Hematopoietic multipotent progenitor cell treated with erythropoietin and hydrocortisone succinate and interleukin-3 and kit ligand, for 6 days (in vitro differentiated cells): ENCODE measurements around the gene MYCT1.
A peak's percentile ranks its signal among the peaks of the same experiment; 100 is the strongest.
"Not testable (repeated sequence)": the region's sequence is repeated elsewhere in the genome, so short reads cannot be mapped to it uniquely, and the experiment has no call there.

Experiments used
- DNase-seq: peaks from one replicate; pipeline ENCODE4 v3.0.0-alpha.2; 2015

Gene MYCT1, protein sequence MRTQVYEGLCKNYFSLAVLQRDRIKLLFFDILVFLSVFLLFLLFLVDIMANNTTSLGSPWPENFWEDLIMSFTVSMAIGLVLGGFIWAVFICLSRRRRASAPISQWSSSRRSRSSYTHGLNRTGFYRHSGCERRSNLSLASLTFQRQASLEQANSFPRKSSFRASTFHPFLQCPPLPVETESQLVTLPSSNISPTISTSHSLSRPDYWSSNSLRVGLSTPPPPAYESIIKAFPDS

DNA sequence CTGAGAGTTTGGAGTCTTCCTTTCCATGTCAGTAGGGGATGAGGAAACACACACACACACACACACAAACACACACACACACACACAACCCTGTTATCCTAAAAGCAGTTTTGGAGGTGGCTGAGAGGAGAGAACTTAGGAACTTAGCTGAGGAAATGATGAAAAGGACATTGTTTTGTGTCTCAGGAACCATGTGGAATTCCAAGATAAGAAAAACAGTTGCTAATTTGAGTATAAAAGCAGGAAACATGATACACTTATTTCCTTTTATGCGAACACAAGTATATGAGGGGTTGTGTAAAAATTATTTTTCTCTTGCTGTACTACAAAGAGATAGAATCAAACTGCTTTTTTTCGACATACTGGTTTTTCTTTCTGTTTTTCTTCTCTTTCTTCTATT is at the start of gene MYCT1:
MYCT1 (plus strand) TSS at position 264 of the 400 bp plus-strand sequence; CDS start at position 270, 6 bp downstream.
- DNase-seq = peak; percentile 53

DNA sequence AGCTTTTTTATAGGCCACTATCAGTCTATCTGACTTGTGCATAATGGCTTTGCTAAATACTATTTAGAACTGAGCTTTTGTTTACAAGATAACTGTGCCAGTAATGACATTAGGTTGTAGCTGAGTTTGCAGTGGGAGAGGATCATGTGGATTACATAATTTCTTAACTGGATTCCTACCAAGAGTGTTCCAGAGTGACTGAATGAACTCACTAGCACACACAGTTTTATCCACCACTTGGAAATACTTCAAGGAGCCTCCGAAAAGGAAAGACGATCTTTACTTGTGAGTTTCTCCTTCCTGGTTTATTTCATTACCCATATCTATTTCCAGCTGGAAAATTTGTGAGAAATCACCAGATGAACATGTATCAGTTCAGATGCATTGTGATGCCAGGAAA is 49.6 kb upstream of the MYCT1 start:
- DNase-seq = no peak

DNA sequence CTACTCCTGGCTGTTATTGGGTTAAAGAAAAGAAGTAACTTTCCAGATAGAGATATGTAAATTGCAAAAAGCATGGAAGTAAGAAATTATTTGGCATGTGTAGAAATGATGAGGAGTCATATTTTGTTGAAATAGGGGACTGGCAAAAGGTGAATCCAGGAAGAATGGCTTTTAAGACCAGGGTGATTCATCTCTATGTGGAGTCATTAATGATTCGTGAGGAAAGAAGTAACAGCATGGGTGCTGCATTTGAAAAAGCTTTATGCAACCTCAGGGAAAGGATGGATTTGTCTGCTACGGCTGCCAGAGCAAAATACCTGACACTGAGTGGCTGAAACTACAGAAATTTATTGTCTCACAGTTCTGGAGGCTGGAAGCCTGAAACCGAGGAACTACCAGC is 45.7 kb upstream of the MYCT1 start:
- no peak for DNase-seq

DNA sequence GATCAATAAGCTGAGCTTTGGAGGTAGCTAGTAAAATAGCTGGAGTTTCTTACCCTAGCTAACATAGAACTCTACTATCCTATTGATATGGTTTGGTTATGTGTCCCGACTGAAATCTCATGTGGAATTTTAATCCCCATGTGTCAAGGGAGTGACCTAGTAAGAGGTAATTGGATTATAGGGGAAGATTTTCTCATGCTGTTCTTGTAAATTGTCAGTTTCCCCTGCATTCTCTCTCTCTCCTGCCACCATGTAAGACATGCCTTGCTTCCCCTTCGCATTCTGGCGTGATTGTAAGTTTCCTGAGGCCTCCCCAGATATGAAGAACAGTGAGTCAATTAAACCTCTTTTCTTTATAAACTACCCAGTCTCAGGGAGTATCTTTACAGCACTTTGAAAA is 35.9 kb upstream of the MYCT1 start:
- no peak for DNase-seq

DNA sequence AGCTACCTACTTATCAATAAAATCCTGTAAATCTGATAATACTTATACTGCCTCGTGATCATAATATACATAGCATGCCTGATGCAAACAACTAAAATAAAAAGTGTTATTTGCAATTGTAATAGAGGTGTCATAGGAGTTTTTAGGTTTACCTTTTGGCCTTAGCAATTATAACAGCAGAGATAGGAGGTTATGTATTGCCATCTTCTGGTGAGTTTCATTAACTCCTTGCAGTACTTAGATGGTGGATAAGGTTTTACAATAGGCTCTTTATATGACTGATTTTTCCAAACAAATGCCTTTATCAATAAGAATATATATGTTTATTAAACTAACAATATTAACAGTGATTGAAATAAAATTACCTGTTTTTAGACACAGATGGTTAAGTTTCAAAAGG is 27.8 kb upstream of the MYCT1 start:
- DNase-seq = peak; percentile 51

DNA sequence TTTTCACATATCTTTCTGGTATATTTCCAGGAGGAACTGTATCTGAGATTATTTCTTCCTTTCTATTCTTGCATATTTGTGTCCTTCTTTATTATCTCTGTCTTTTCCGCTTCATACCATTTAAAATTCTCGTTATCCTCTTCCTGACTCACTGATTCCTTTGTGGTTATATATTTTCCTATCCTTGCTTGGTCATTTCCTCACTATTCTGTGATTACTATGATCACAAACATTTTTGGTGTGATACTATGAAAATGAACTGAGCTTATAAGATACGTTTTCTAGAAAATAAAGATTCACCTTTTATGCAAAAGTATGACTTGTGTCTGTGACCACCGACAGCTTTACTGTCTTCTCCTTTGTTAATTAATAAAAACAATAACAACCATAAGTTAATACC is 26.5 kb upstream of the MYCT1 start:
- DNase-seq = no peak

DNA sequence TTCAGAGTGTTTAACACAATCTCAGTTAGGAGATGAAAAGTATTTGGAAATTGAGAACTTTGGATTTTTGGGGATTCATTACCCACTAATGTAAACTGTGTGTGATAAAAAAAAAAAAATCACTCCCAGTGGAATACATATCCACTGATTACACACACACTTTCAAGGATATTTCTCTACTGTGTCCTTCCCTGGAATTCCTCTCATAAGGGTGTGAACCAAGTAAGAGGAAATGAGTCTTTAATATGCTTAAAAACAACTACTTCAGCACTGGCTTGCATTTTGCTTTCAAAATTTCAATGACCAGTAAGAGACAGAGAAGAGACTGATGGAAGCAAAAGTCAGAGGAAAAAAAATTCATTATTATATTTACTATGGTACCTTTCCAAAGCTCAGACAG is 24.5 kb upstream of the MYCT1 start:
- no peak for DNase-seq

DNA sequence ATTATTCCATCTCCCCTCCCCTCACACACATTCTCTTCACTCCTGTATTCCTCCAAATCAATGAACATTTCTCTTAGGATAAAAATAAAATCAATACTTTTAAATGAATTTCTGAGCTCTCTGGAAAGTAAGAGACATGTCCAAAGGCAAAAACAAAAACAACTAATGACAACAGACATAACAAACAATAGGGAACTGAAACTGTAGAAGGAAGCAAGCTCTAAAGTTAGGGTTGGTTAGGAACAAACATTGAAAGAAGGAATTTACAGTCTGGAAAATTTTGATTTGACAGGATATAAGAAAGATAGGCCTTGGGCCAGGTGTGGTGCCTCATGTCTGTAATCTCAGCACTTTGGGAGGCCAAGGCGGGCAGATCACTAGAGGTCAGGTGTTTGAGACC is 17.5 kb upstream of the MYCT1 start:
- no peak for DNase-seq

DNA sequence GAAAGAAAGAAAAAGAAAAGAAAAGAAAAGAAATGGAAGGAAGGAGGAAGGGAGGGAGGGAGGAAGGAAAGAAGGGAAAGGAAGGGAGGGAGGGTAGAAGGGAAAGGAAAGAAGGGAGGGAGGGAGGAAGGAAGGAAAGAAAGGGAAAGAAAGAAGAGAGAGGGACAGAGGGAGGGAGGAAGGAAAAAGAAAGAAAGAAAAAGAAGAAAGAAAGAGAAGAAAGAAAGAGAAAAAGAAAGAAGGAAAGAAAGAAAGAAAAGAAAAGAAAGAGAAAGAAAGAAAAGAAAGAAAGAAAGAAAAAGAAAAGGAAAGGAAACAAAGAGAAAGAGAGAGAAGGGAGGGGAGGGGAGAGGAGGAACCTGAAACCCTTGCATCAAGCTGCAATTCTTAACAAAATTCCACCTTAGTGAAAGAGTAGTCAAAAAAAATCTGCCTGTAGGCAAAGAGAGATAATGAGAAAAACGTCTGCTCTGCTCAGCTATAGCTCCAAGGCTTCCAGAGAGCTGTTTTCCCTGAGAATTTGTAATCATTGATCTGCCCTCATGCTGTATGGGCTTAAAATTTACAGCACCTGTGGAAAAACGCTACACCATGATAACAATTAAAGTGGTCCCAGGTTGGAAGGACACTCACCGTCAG is 16.7 kb upstream of the MYCT1 start:
- no peak for DNase-seq

DNA sequence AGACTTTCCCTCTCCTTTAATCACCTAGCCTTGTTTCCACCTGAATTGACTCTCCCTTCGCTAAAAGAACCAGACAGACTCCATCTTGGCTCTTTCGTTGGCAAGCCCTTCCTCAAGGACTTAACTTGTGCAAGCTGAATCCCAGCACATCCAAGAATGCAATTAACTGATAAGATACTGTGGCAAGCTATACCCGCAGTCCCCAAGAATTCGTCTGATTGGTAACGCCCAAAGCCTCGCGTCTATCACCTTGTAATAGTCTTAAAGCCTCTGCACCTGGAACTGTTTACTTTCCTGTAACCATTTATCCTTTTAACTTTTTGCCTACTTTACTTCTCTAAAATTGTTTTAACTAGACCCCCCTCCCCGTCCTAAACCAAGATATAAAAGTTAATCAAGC is 15.6 kb upstream of the MYCT1 start:
- no peak for DNase-seq

DNA sequence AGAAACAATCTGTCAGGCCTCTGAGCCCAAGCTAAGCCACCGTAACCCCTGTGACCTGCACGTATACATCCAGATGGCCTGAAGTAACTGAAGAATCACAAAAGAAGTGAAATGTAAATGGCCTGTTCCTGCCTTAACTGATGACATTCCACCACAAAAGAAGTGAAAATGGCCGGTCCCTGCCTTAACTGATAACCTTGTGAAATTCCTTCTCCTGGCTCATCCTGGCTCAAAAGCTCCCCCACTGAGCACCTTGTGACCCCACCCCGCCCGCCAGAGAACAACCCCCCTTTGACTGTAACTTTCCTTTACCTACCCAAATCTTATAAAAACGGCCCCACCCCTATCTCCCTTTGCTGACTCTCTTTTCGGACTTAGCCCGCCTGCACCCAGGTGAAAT is 14.8 kb upstream of the MYCT1 start:
- DNase-seq = not testable (repeated sequence)

DNA sequence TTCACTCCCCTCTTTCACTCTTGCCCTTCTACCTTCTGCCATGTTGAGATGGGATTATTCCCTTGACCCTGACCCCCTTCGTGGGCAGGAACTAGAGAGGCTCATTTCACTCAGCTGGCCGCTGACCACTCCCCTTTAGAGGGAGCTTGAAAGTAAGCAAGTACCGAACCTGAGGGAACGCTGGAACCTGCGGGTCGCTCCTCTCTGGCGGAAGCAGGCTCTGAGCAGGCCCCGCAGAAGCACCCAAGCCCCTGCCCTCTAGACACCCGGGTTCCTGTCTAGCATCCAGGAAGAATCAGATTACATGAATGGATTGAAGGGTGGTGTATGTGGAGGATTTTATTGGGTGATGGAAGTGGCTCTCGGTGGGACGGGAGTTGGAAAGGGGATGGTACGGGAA is 11.9 kb upstream of the MYCT1 start:
- DNase-seq = no peak

DNA sequence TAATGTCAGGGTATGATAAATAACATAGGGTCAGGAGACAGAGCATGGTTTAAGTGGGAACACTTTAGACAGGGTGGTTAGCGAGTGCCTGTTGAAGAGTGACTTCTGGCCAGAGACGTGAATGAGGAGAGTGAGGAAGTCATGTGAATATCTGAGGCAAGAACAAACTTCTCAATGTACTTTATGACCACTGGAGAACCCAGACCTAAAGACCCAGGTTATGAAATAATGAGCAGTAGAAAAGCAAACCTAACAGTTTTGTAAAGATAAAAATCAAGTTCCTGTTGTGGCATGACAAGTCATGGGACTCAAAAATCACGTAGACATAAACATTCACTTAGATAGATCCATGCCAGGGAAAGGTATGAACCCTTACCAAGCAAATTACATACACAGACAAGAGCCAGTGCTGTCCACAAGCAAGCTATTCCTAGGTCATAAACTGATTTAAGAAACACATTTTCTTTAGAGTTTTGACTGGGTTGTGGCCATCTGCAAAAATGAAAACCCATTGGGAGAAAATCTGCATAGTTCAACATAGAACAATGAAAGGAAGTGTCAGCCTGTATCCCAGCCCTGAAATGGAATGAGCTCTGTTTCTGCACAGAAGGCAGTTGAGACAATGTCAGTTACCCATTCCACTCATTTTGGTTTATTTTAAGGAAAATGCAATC is 2.2 kb upstream of the MYCT1 start:
- peak; percentile 70 for DNase-seq

DNA sequence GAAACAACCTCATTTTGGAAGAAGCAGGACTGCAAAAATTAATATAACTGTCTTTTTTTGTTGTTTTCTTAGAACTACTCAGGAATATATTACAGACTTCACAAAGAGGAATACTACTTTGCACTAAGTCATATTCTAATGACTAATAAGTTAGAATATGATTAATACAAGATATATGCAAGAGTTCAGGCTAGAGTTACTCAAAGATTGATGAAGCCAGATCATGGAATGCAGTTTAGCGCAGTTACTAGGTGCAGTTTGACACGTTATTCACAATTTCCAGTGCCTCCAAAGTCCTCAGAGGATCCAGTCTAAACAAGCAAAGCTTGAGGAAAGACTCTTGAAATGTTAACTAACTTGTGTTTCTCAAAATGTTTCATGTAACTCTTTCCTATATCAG is 1.2 kb upstream of the MYCT1 start:
- DNase-seq = no peak

DNA sequence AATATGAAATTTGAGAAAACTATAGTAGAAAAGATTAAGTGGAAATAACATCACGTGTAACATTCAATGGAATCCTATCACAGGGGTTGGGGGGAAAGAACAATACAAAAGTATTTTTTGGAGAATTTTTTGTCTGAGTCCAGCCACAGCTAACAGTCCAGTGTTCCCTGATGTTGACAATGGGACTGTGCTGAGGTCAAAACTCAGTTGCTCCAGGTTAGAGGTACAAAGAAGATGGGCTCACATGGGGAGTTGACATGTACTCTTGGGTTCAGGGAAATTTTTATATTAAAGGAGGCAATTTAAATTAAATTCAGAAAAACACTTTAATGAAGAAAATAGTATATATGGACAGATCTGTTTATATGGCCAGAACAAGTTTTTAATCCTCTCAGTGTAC is 995 bp downstream of the MYCT1 start:
- no peak for DNase-seq

DNA sequence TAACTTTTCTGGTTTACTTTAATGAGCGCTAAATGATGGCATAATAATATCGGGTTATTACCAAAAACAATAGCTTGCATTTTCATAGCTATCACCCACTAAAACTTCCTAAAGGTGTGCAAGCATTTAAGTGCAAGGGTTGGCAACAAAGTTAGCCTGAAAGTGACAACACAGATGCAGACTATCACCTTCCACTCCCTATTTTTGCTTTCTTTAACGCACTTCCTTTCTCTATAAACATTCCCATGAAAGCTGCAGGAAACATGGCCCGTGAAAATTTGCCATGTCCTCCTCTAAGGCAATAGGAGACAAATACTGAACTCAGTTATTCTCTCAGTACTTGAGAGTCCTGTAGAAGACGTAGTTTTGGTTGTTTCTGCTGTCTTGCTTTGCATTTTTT is 2.7 kb downstream of the MYCT1 start:
- DNase-seq = peak; percentile 5

DNA sequence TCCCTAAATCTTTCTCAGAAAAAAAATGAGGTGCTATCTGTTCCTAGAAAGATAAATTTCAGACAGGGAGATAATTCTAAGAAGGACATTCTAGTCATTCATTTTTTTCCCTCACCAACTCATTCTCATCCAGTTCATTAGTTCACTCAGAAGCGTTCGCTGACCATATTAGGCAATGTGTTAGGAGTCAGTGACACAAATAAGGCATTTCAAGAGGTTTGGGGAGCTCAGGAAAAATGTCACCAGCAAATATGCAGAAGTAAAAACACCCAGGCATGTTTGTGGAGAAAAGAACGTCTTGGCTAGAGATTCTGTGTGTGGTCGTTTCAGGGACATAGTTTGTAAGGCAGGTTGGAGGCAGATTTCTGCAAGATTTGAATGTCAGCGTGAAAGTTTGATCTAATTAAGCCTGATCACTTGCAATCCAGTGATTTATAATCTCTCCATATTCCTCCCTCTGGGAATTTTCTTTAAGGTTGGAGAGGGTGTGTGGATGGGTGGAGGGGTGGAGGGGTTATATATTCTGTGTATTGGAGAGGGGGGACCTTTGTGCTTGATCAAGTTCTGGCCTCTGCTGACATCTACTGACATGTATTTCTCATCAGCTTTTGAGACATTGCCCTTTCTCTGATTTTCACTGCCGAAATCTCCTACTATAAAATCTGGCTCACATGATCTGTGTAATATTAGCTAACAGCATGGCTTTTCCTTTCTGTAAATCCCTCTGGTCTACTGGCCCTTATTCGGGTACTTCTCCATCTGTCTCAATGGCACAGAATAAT is 3.6 kb downstream of the MYCT1 start:
- DNase-seq = peak; percentile 52

DNA sequence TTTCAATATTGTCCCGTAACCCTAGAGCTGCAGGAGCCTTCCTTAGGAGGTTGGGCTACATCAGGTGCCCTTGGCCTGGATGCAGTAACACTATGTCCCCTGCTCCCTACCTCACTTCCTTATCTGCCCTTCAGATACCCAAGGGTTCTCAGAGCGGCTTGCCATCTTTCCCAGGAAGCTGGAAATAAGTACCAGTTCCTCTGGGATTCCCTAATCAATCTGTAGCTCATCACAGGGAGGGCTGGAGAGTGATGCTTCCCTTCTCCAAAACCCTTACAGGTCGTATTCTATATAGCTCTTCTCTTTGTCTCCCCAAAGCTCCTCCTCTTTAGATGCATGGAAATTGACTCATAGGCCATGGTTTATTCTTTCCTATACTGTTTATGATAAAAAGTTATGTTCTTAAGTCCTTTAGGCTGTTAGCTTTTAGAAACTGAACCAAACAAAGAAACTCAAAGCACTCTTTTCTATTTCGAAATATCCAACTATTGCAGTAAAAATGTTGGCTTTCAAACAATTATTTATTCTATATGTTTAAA is 4.2 kb downstream of the MYCT1 start:
- DNase-seq = no peak

DNA sequence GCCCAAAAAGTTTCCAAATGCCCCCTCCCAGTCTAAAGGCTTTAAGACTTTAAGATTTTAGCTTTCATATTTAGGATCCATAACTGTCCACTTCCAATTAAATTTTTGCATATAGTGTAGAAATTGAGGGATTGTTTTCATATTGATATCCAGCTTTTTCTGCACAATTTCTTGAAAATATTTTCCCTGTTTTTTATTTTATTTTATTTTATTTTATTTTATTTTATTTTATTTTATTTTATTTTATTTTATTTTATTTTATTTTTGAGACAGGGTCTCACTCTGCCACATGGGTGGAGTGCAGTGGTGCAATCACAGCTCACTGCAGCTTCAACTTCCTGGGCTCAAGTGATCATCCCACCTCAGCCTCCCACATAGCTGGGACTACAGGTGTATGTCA is 6.1 kb downstream of the MYCT1 start:
- DNase-seq = not testable (repeated sequence)

DNA sequence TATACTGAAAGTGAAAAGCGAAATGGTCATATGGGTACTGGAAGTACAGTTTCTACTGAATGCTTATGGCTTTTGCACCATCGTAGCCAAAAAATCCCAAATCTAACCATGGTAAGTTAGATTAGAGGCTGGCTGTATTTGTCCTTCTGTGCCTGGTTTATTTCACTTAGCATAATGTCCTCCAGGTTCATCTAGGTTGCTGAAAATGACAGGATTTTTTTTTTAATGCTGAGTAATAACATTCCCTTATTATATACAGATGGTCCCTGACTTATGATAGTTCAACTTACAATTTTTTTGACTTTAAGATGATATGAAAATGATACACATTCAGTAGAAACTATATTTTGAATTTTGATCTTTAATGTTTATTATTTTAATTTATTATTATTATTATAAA is 7.6 kb downstream of the MYCT1 start:
- DNase-seq = no peak

DNA sequence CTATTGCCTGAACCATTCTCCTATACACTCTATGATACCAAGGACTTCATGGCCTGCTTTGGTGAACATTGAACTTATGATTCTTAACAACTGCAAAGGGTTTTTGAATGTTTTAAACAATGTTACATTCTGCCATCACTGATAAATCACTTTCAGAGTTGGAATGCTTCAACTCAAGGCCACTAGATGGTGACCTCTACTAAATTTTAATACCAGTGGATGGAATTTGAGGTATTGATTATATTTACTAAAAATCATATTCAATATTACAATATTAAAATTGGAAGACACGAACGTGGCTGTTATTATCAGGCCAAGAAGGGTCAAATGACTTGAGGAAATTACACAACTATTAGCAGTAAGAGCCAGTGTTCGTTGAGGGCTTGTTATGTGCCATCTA is 18.6 kb downstream of the MYCT1 start:
- DNase-seq = no peak

DNA sequence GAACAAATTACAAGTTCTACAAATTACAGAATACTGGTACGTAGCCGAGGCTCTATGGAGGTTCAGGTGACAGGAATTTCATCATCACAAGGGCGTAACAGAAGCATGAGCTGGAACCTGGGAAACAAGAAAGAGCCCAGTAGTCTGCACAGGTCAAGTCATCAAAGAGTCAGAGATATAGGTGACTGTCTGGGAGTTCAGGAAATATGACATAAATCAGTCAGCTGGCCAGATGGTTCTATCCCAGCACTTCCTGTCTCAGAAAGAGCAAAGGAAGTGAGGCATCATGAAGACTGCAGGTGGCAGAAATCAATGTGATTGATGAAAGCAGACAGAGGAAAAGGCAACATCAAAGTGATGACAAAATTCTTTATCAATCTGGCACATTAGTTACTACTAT is 23.3 kb downstream of the MYCT1 start:
- no peak for DNase-seq

DNA sequence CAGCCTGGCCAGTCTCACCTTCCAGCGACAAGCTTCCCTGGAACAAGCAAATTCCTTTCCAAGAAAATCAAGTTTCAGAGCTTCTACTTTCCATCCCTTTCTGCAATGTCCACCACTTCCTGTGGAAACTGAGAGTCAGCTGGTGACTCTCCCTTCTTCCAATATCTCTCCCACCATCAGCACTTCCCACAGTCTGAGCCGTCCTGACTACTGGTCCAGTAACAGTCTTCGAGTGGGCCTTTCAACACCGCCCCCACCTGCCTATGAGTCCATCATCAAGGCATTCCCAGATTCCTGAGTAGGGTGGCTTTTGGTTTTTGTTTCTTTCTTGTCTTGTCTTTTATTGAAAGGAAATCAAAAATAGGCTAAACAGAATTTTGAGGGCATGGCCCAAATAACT is 24.3 kb downstream of the MYCT1 start:
- DNase-seq = no peak
